ENCODE data around the gene RHBDD1. TPM values are rescaled to one million over a fixed set of nuclear protein-coding genes. Genes with fewer than 3 reads are reported as not detected.

RHBDD1 gene
- polyA plus RNA-seq, 3 donors = 8.1 to 19.5 (median 15.5) TPM

GRCh38 chr2:226835420-226835795, 446 bp upstream of the RHBDD1 start:
- no peak for DNase-seq

GRCh38 chr2:226836548-226836885, 663 bp downstream of the RHBDD1 start:
- H3K27me3 ChIP-seq (ENCODE audit: control insufficient read depth in 2 of 2, insufficient read depth in 2 of 2, low read length in 2 of 2) = no peaks in the 10 kb centered on the region
- H3K36me3 ChIP-seq (replicated peaks in 1 of 2; ENCODE audit: control insufficient read depth in 1 of 2, insufficient read depth in 2 of 2, low read length in 2 of 2) = peaks cover 2 to 5% of the 10 kb centered on the region in 2 donors
- H3K4me2 ChIP-seq (replicated peaks; ENCODE audit: extremely low read depth, low read length, poor library complexity, severe bottlenecking) = peak overlapping the region; percentile 74
- peak overlapping the region; percentile 88 to 93 for H3K4me3 Mint-ChIP-seq
- peaks cover 0 to 3% (median 0%) of the 10 kb centered on the region in 7 donors for H3K9me3 Mint-ChIP-seq
- no peak for DNase-seq
- peaks cover 18 to 27% of the 10 kb centered on the region in 2 donors for H3K4me1 ChIP-seq (ENCODE audit: control insufficient read depth in 1 of 2, insufficient read depth in 2 of 2, low read length in 2 of 2)
- no peaks in the 10 kb centered on the region for H3K9me3 ChIP-seq (replicated peaks in 1 of 2; ENCODE audit: control insufficient read depth in 1 of 2, insufficient read depth in 1 of 2, low read length in 2 of 2)
- H2AFZ ChIP-seq (ENCODE audit: insufficient read depth, low read depth, low read length, poor library complexity, severe bottlenecking) = peak overlapping the region; percentile 92
- 11% methylated on average over 4 of the region's 6 CpGs for WGBS (ENCODE audit: insufficient coverage)
- peak overlapping the region; percentile 96 to 99 (median 98) for H3K27ac Mint-ChIP-seq
- peaks cover 21 to 22% of the 10 kb centered on the region in 2 donors for H3K36me3 Mint-ChIP-seq
- peak overlapping the region; percentile 98 for H3K27ac ChIP-seq (ENCODE audit: low read depth in 1 of 2, low read length in 2 of 2)
- H4K20me1 ChIP-seq (ENCODE audit: insufficient read depth, low read length) = no peaks in the 10 kb centered on the region
- peak overlapping the region; percentile 98 for H3K9ac ChIP-seq (ENCODE audit: insufficient read depth, low read length, poor library complexity, severe bottlenecking)
- intact Hi-C loops (cut with micrococcal nuclease) = no loop called here
- H3K4me1 Mint-ChIP-seq = peaks cover 20% of the 10 kb centered on the region
- peak overlapping the region; percentile 60 to 79 (median 73) for H3K4me3 ChIP-seq (replicated peaks in 1 of 3; ENCODE audit: low read depth in 2 of 3, low read length in 3 of 3)
- H3K27me3 Mint-ChIP-seq (ENCODE audit: low read depth in 3 of 3) = no peaks in the 10 kb centered on the region
- peaks cover 20% of the 10 kb centered on the region for H3K79me2 ChIP-seq (ENCODE audit: insufficient read depth, low read length)
- TF ChIP-seq, protein P1, sequence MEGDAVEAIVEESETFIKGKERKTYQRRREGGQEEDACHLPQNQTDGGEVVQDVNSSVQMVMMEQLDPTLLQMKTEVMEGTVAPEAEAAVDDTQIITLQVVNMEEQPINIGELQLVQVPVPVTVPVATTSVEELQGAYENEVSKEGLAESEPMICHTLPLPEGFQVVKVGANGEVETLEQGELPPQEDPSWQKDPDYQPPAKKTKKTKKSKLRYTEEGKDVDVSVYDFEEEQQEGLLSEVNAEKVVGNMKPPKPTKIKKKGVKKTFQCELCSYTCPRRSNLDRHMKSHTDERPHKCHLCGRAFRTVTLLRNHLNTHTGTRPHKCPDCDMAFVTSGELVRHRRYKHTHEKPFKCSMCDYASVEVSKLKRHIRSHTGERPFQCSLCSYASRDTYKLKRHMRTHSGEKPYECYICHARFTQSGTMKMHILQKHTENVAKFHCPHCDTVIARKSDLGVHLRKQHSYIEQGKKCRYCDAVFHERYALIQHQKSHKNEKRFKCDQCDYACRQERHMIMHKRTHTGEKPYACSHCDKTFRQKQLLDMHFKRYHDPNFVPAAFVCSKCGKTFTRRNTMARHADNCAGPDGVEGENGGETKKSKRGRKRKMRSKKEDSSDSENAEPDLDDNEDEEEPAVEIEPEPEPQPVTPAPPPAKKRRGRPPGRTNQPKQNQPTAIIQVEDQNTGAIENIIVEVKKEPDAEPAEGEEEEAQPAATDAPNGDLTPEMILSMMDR (IDR thresholded peaks at IDR 0.05) = no peak

More at GRCh38 chr2:226835420-226835795, 446 bp upstream of the RHBDD1 start:
- Mint-ChIP-seq H3K36me3 (peaks cover 16 to 22% of the 10 kb centered on the region in 2 donors), H3K27me3 (ENCODE audit: low read depth in 3 of 3) (no peaks in the 10 kb centered on the region), H3K4me3 (peak overlapping the region; percentile 88 to 93), H3K27ac (peak overlapping the region; percentile 96 to 99 (median 98)), H3K4me1 (peaks cover 20% of the 10 kb centered on the region), H3K9me3 (peaks cover 0 to 4% (median 0%) of the 10 kb centered on the region in 7 donors)
- Histone ChIP-seq H3K27ac (ENCODE audit: low read depth in 1 of 2, low read length in 2 of 2) (peak overlapping the region; percentile 98), H3K36me3 (replicated peaks in 1 of 2; ENCODE audit: control insufficient read depth in 1 of 2, insufficient read depth in 2 of 2, low read length in 2 of 2) (peaks cover 2 to 5% of the 10 kb centered on the region in 2 donors), H3K4me1 (ENCODE audit: control insufficient read depth in 1 of 2, insufficient read depth in 2 of 2, low read length in 2 of 2) (peaks cover 18 to 27% of the 10 kb centered on the region in 2 donors), H3K4me3 (replicated peaks in 1 of 3; ENCODE audit: low read depth in 2 of 3, low read length in 3 of 3) (peak overlapping the region; percentile 60 to 79 (median 73)), H2AFZ (ENCODE audit: insufficient read depth, low read depth, low read length, poor library complexity, severe bottlenecking) (peak overlapping the region; percentile 92), H3K79me2 (ENCODE audit: insufficient read depth, low read length) (peaks cover 20% of the 10 kb centered on the region), H3K9ac (ENCODE audit: insufficient read depth, low read length, poor library complexity, severe bottlenecking) (peak overlapping the region; percentile 98), H4K20me1 (ENCODE audit: insufficient read depth, low read length) (no peaks in the 10 kb centered on the region), H3K9me3 (replicated peaks in 1 of 2; ENCODE audit: control insufficient read depth in 1 of 2, insufficient read depth in 1 of 2, low read length in 2 of 2) (no peaks in the 10 kb centered on the region), H3K27me3 (ENCODE audit: control insufficient read depth in 2 of 2, insufficient read depth in 2 of 2, low read length in 2 of 2) (no peaks in the 10 kb centered on the region), H3K4me2 (replicated peaks; ENCODE audit: extremely low read depth, low read length, poor library complexity, severe bottlenecking) (peak overlapping the region; percentile 74)
- intact Hi-C loops (cut with micrococcal nuclease) = no loop called here
- TF ChIP-seq, protein P1 (IDR thresholded peaks at IDR 0.05) = no peak
- WGBS (ENCODE audit: insufficient coverage) = 7% methylated on average over 23 of the region's 26 CpGs

Data from CD14-positive monocyte (primary cell).